ENCODE measurements around the gene CD46. TPM values are rescaled to one million over a fixed set of nuclear protein-coding genes. Genes with fewer than 3 reads are reported as not detected.
"Not testable (repeated sequence)": the region's sequence is repeated elsewhere in the genome, so short reads cannot be mapped to it uniquely, and the experiment has no call there.

Gene CD46
- total RNA-seq, 1 experiment from 2014 or later, result 214 TPM

GRCh38 chr1:207737503-207738157 is 14.2 kb upstream of the CD46 start:
- H3K9me3 ChIP-seq (ENCODE audit: insufficient read depth, low read depth); H3K36me3 ChIP-seq (ENCODE audit: low read depth); H3K79me2 ChIP-seq (ENCODE audit: low read depth); CTCF ChIA-PET; H3K4me2 ChIP-seq; H3K9me2 ChIP-seq (ENCODE audit: insufficient read depth); BruUV-seq (replicated peaks); H2AFZ ChIP-seq; H4K20me1 ChIP-seq (ENCODE audit: insufficient read depth); H3K27ac ChIP-seq; DNase-seq; H3K27me3 ChIP-seq (ENCODE audit: insufficient read depth, low read depth); H3K4me3 ChIP-seq; intact Hi-C loops (cut with micrococcal nuclease; ENCODE audit: unreplicated experiment): not testable (repeated sequence)
- peaks cover 20% of the 10 kb centered on the region for H3K4me1 ChIP-seq (replicated peaks; ENCODE audit: insufficient read depth)
- peaks cover 13% of the 10 kb centered on the region for H3F3A ChIP-seq (ENCODE audit: insufficient read depth, low read depth)
- POLR2A ChIA-PET (ENCODE audit: unreplicated experiment), result interaction anchor here (0.6 kb wide), 1 partner anchor 15 kb away, joined by 3 read pairs; no protein-coding TSS in a partner anchor

- DNase-seq; H4K20me1 ChIP-seq (ENCODE audit: insufficient read depth); H3K27ac ChIP-seq; CTCF ChIA-PET; H3K79me2 ChIP-seq (ENCODE audit: low read depth); H3K4me3 ChIP-seq; H3K36me3 ChIP-seq (ENCODE audit: low read depth); H3K9me3 ChIP-seq (ENCODE audit: insufficient read depth, low read depth); intact Hi-C loops (cut with micrococcal nuclease; ENCODE audit: unreplicated experiment); BruUV-seq (replicated peaks); H3K27me3 ChIP-seq (ENCODE audit: insufficient read depth, low read depth); H3K9me2 ChIP-seq (ENCODE audit: insufficient read depth); H2AFZ ChIP-seq; H3K4me2 ChIP-seq: not testable (repeated sequence)
- POLR2A ChIA-PET (ENCODE audit: unreplicated experiment), result interaction anchor here (0.6 kb wide), 1 partner anchor 15 kb away, joined by 3 read pairs; no protein-coding TSS in a partner anchor
- Histone ChIP-seq H3K4me1 (replicated peaks; ENCODE audit: insufficient read depth) (peaks cover 20% of the 10 kb centered on the region), H3F3A (ENCODE audit: insufficient read depth, low read depth) (peaks cover 13% of the 10 kb centered on the region)
These were observed 13.6 kb upstream of the CD46 start for GRCh38 chr1:207738158-207738659.

- BruUV-seq (replicated peaks), result no TSS peak
- H3K4me2 ChIP-seq, result peak overlapping the region; percentile 53
- intact Hi-C loops (cut with micrococcal nuclease; ENCODE audit: unreplicated experiment), result no loop called here
- peak; percentile 32 to 86 for DNase-seq
- H3K9me2 ChIP-seq (ENCODE audit: insufficient read depth), result no peaks in the 10 kb centered on the region
- no peaks in the 10 kb centered on the region for H3K9me3 ChIP-seq (ENCODE audit: insufficient read depth, low read depth)
- CTCF ChIA-PET, result no interaction called here
- H2AFZ ChIP-seq, result 0 out of 2 replicates have a peak overlapping the region, but pooled peaks have one; percentile 8
- H3K27ac ChIP-seq, result peak overlapping the region; percentile 75
- H3K27me3 ChIP-seq (ENCODE audit: insufficient read depth, low read depth), result no peaks in the 10 kb centered on the region
- H3F3A ChIP-seq (ENCODE audit: insufficient read depth, low read depth), result peaks cover 13% of the 10 kb centered on the region
- POLR2A ChIA-PET (ENCODE audit: unreplicated experiment), result no interaction called here
- H3K4me3 ChIP-seq, result no peak overlapping the region
- H3K79me2 ChIP-seq (ENCODE audit: low read depth), result no peaks in the 10 kb centered on the region
- no peak for TF ChIP-seq EZH2 (IDR thresholded peaks at IDR 0.05; ENCODE audit: low read depth)
- TF ChIP-seq, protein P1, sequence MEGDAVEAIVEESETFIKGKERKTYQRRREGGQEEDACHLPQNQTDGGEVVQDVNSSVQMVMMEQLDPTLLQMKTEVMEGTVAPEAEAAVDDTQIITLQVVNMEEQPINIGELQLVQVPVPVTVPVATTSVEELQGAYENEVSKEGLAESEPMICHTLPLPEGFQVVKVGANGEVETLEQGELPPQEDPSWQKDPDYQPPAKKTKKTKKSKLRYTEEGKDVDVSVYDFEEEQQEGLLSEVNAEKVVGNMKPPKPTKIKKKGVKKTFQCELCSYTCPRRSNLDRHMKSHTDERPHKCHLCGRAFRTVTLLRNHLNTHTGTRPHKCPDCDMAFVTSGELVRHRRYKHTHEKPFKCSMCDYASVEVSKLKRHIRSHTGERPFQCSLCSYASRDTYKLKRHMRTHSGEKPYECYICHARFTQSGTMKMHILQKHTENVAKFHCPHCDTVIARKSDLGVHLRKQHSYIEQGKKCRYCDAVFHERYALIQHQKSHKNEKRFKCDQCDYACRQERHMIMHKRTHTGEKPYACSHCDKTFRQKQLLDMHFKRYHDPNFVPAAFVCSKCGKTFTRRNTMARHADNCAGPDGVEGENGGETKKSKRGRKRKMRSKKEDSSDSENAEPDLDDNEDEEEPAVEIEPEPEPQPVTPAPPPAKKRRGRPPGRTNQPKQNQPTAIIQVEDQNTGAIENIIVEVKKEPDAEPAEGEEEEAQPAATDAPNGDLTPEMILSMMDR (conservative IDR thresholded peaks at IDR 0.05), result no peak
- no peaks in the 10 kb centered on the region for H4K20me1 ChIP-seq (ENCODE audit: insufficient read depth)
- no peaks in the 10 kb centered on the region for H3K36me3 ChIP-seq (ENCODE audit: low read depth)
- peaks cover 27% of the 10 kb centered on the region for H3K4me1 ChIP-seq (replicated peaks; ENCODE audit: insufficient read depth)
These were observed 11.6 kb upstream of the CD46 start for GRCh38 chr1:207740207-207740606.

DNA sequence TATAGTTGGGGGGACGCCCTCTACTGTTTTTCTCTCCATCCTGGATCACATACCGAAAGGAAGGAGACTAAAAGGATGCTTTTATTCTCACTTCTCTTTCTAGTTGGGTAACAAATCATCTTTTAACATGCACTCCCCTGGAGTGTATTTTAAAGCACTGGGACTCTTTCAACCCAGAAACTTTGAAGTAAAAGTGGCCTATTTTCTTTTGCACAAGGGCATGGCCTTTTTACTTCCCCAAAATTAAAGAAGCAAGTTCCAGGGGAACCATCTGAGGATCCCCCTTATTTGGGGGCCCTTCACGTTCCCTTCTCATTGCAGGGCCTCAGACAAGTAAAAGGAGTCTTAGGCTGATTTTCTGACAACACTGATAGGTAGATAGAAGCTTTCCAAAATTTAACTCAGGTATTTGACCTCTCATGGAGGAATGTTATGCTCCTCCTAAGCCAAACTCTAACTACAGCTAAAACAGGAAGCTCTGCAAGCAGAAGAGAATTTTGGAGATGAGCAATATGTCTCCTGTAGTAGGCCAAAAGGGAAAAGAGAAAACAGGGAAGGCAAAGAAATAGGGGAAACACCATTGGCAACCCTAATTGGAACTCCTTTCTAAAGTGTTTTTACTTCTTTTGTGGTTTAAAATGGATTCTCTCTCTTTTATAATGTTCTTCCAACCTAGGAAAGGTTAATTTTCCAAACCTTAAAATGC is 8.9 kb upstream of the CD46 start:
- Histone ChIP-seq H3K9me2 (ENCODE audit: insufficient read depth) (no peaks in the 10 kb centered on the region), H3K27ac (no peak overlapping the region), H3K4me1 (replicated peaks; ENCODE audit: insufficient read depth) (peaks cover 55% of the 10 kb centered on the region), H4K20me1 (ENCODE audit: insufficient read depth) (no peaks in the 10 kb centered on the region), H3K9me3 (ENCODE audit: insufficient read depth, low read depth) (no peaks in the 10 kb centered on the region), H3K27me3 (ENCODE audit: insufficient read depth, low read depth) (no peaks in the 10 kb centered on the region), H3F3A (ENCODE audit: insufficient read depth, low read depth) (peaks cover 24% of the 10 kb centered on the region), H3K79me2 (ENCODE audit: low read depth) (no peaks in the 10 kb centered on the region), H3K4me3 (no peak overlapping the region), H3K4me2 (no peak overlapping the region), H3K36me3 (ENCODE audit: low read depth) (no peaks in the 10 kb centered on the region), H2AFZ (no peak overlapping the region)
- intact Hi-C loops (cut with micrococcal nuclease; ENCODE audit: unreplicated experiment), result no loop called here
- no peak for TF ChIP-seq EZH2 (IDR thresholded peaks at IDR 0.05; ENCODE audit: low read depth)
- TF ChIP-seq, protein P1 (conservative IDR thresholded peaks at IDR 0.05), result no peak
- ChIA-PET POLR2A (ENCODE audit: unreplicated experiment) (no interaction called here), CTCF (no interaction called here)
- no TSS peak for BruUV-seq (replicated peaks)
- no peak for DNase-seq
